DMS79 treated with DMSO at 0.1 percent for 48 hours (cell line): ENCODE measurements around the gene NODAL.

Experiments
- DNase-seq: peaks from one replicate; lab custom pipeline; 2025; lab: John Stamatoyannopoulos, UW

NODAL gene

GRCh38 chr10:70462349-70462984 is 21.0 kb upstream of the NODAL start:
- peak; percentile 78 for DNase-seq

GRCh38 chr10:70461397-70462348 is 20.2 kb upstream of the NODAL start:
- peak; percentile 13 for DNase-seq

GRCh38 chr10:70459774-70460490 is 18.5 kb upstream of the NODAL start:
- DNase-seq: no peak

GRCh38 chr10:70459061-70459773 is 17.7 kb upstream of the NODAL start:
- no peak for DNase-seq

DNA sequence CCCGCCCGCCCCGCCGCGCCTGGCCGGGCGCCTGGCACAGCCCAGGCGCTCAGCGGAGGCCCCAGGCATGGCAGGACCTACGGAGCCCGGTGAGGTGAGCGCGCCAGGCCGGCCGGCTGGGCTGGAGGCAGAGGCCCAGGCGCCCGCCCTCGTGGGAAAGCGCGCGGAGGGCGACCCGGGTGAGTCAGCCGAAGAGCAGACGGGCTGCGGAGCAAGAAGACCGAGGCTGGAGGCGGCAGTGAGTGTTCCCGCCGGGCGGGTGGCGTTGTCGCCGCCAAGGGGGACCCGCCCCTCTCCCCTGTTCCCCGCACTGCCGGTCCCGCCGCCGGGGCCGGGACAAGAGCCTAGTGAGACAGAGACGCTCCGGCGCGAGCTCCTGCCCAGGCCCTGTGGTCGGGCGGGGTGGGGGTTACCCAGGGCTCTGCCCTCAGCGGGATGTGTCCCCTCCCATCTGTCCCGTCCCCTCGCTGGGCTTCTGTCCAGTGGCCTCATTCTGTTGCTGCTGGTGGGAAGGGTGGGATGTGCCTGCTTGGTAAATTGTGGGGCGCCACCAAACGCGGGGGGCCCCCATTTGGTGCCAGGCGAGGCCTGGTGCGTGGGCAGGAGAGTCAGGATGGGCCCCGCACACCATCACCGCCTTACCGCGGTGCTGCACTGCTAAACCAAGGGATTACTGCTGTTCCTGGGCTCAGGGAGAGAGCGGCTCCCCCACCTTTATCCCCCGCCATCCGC is 17.0 kb upstream of the NODAL start:
- DNase-seq: no peak

DNA sequence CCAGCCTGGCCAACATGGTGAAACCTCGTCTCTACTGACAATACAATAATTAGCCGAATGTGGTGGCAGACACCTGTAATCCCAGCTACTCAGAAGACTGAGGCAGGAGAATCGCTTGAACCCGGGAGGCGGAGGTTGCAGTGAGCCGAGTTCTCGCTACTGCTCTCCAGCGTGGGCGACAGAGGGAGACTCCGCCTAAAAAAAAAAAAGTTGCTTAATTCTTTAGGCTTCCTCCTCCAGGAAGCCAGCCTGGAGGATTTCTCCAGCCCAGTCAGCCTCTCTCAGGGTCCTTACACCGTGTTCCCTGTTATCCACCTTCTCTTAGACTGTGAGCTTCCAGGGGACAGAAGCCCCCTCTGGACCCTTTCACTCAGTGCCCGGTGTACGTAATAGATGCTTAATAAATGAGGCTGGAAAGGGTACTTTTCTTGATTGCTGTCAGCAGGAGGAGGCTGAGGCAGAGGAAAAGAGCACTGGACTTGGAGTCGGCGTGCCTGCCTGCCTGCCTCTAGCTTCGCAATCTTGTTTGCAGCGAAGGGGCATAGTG is 16.4 kb upstream of the NODAL start:
- DNase-seq: no peak

GRCh38 chr10:70456164-70456563 is 14.7 kb upstream of the NODAL start:
- DNase-seq: no peak

DNA sequence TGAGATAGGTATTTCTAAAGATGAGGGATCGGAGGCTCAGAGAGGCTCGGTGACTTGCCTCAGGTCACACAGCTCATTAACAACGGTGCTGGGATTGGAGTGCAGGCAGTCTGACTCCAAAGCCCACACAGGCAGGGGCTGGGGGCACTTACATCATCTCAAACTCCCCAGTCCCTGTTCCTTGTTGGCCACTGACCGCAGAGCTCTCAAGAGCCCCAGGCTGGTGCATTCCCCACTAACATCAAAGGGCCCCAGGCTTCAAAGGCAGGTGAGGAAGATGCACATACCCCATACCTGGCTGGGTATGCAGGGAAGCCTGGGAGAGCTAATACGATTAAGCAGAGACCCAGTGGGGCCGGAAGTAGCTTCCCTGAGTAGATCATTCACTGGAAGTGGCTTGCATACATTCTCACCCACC is 13.7 kb upstream of the NODAL start:
- DNase-seq: no peak

- DNase-seq: peak; percentile 14
Measured at GRCh38 chr10:70448236-70448635, 6.8 kb upstream of the NODAL start.

DNA sequence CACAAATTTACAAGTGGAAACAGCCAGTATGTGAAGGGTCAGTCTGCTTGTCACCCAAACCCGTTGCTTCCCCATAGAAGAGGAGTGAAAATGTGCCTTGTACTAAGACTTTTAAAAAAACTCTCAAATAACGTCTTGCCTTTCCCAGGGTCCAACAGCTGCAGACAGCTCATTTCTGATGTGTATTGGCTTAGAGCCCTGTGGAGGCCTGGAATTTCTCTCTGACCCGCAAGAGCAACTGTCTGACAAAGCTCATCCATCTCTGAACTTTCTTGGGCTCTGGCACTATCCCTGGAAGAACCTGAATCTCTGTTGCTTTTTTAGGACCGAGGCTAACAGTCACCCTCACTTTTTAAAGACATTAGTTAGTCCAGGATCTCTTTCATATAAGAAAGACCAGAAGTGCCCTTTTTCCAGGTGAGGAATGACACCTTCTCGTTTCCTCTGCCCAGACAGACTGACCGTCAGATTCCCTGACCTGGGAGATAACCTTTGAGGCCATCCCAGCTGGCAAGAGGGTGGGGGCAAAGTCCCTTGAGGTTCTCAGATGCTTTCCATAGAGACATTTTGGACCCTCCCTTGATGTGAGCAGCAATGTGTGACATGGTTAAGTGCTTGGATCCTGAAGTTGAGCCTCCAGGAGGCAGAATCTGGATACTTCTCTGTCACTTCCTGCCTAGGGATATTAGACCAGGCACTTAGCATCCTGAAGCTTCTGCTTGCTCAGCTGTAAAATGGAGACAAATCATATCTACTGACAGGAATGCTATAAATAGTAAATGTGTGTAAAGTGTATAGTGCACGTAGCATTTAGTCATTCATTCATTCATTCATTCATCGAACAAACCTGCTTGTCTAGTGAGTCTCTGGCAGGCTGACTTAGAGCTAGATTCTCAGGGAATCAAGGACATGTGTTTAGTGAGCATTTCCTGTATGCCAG is 4.5 kb upstream of the NODAL start:
- DNase-seq: no peak

DNA sequence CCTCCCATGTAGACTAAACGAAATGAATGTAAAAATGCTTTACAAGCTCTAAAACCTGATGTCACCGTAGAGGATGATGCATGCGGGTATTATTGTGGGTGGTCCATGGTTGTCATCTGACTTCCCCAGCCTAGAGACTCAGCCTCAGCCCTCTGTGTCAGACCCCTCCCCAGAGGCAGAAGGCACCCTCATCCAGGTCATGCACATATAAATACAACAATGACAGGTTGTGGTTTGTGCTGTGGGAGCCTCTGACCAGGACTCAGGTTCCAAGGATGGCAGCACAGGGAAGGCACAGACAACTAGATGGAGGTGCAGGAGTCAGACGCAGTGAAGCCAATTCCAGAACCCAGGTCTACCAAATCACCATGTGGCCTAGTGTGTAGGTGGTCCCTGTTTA is 3.3 kb upstream of the NODAL start:
- DNase-seq: no peak

DNA sequence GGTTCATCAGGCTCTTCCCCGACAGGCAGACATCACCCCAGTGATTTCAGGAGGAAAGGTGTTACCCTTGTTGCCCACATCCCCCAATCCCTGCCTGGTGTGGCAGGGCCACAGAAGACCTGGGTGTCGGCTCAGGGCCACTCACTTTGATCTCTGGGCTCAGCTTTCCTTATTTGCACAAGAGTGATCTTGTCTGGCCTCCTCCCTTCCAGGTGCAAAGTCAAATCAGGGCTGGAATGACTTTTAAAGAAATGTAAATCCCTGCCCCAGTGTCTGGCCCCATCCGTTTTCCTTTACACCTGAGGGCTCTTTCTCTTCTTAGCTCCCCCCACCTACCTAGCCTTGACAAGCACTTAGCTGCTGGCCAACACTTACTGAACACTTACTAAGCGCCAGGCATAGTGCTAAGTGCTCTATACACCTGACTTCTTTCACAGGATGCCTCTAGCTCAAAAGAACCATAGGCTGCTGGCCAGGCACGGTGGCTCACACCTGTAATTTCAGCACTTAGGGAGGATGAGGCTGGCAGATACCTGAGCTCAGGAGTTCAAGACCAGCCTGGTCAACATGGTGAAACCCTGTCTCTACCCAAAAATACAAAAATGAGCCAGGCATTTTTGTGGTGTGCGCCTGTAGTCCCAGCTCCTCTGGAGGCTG is 979 bp upstream of the NODAL start:
- DNase-seq: peak; percentile 20

- peak; percentile 19 for DNase-seq
Measured at GRCh38 chr10:70441895-70442309, 421 bp upstream of the NODAL start.

- peak; percentile 1 for DNase-seq
Measured at GRCh38 chr10:70440296-70441160, 953 bp downstream of the NODAL start.

- no peak for DNase-seq
Measured at GRCh38 chr10:70437721-70438120, 3.8 kb downstream of the NODAL start.

GRCh38 chr10:70435241-70436085 is 6.0 kb downstream of the NODAL start:
- no peak for DNase-seq

DNA sequence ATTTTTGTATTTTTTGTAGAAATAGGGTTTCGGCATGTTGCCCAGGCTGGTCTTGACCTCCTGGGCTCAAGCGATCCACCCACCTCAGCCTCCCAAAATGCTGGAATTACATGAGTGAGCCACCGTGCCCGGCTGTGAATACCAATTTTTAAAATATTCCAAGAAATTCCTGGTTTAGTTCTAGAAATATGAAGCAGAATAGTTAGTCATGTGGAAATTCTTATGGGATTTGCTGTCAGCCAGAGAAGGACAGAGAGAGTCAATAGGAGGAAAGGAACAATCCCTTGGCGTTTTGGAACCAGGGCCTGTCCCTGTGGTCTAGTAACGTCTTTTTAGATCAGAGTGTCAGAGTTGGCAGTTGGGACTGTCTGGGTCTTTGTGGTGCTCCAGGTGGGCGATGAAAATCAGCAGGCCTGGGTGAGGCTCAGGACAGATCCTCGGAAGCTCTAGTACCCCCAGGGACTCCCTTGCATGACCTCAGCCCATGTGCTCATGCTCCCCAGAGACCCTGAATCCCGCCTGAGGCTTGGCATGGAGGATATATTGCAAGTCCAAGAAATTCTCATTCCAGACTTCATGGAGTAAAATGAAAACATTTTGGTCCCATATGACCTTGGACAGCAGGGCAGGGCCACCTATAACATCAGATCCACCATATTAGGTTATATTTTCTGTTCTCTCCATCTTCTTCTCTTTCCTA is 7.8 kb downstream of the NODAL start:
- DNase-seq: no peak
